SU-DHL-6 (cell line): ENCODE measurements around the gene SIRT7.

Experiments used
- CTCF ChIP-seq: fragments of 200-600 bp; sonication (generic); IDR thresholded peaks from one replicate; pipeline ENCODE4 v1.5.1; 2017; ENCODE audit warnings: antibody characterized with exemption, mild to moderate bottlenecking, low read length, moderate library complexity; ENCODE audit not compliant: insufficient read depth, poor library complexity, severe bottlenecking
- EZH2phosphoT487 ChIP-seq: fragments of 200-600 bp; sonication (generic), shearing (Covaris generic); conservative IDR thresholded peaks from 2 replicates; pipeline ENCODE4 v1.6.1; 2018; ENCODE audit warnings: mild to moderate bottlenecking, antibody characterized with exemption, low read length, moderate library complexity, mixed read lengths

DNA sequence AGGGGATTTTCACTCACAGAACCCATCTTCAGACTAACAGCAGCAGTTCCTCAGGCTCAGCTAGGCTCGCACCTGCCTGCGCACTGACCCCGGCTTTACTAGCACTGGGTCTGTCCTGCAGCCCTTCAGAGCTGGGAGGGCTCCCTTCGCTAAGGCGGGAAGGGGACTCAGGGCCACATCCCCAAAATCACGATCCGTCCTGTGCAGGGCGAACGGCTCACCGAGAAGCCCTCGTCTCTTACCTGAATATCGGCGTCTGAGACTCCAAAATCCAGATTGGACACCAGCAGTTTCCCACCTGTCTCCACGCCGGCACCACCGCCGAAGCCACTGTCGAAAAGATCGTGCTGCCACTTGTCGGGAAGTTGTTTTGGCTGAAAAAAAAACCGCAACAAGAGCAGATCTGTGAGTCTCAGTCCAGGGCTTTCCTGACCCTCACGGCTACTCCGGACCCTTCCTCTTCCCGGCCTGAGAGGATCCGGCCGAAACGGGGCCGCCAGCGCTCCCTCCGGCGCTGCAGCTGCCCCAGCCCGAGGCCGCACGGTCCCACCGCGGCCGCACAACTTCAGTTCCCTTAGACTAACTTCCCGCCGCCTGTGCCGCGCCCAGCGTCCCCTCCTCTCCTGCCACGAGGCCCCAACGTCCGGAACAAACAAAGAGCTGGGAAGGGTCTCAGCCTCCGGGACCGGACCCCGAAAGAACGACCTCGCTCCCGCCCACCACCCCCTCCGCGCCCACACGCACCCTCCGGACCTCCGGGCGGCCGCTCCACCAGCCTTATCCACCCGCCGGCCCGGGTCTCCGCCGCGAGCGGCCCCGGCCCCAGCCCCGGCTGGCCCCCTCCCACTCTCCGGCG is 27.3 kb downstream of the SIRT7 start:
- no peak for TF ChIP-seq CTCF
- TF ChIP-seq EZH2phosphoT487: no peak
